AG04450 (cell line): ENCODE measurements around the gene GALNT9. TPM values are rescaled to one million over a fixed set of nuclear protein-coding genes. Genes with fewer than 3 reads are reported as not detected.
"Not testable (repeated sequence)": the region's sequence is repeated elsewhere in the genome, so short reads cannot be mapped to it uniquely, and the experiment has no call there.

Experiments
- CTCF ChIA-PET: fragments of 300-600, 350-600 bp; formaldehyde crosslinking; extraction: SDS; loops from one replicate; lab custom pipeline; 2022; ENCODE audit warnings: antibody characterized with exemption, inconsistent platforms; lab: Charles Lee
- POLR2A ChIA-PET: fragments of 350-600 bp; formaldehyde crosslinking; extraction: SDS; loops from one replicate; lab custom pipeline; 2021; ENCODE audit warnings: antibody characterized with exemption, inconsistent platforms; lab: Yijun Ruan, JAX
- DNase-seq: peaks from one replicate; pipeline ENCODE4 v3.0.0-alpha.2; 2011; ENCODE audit warnings: low read depth, low spot score
- H3K27ac ChIP-seq: one replicate; pipeline ENCODE4 v1.5.1; 2012; ENCODE audit warnings: low read depth, low read length, control low read depth
- H3K27me3 ChIP-seq: one replicate; pipeline ENCODE4 v1.6.0; 2012; ENCODE audit warnings: low read length; ENCODE audit not compliant: control insufficient read depth, insufficient read depth
- H3K4me3 ChIP-seq: 2 replicates; pipeline ENCODE4 v1.5.1; 2011; ENCODE audit warnings: mild to moderate bottlenecking, low read depth, low read length, control low read depth
- H3K9me3 ChIP-seq: 2 replicates; pipeline ENCODE4 v1.5.1; 2012; ENCODE audit warnings: low read length; ENCODE audit not compliant: control insufficient read depth, insufficient read depth
- CTCF ChIP-seq: IDR thresholded peaks from 2 replicates; pipeline ENCODE4 v1.5.1; 2011; ENCODE audit warnings: low read depth, low read length, control low read depth, inconsistent platforms
- polyA plus RNA-seq: library from polyadenylated mRNA; depleted of rRNA; stranded (reverse); fragments of >200 nt; gene quantifications from 2 replicates; pipeline ENCODE4 v1.2.3, GENCODE V29; 2011

The GALNT9 gene
- polyA plus RNA-seq, 1 experiment: not detected

- Histone ChIP-seq H3K4me3 (no peak overlapping the region), H3K9me3 (peaks cover 5% of the 10 kb centered on the region; the same call in 1 of the 2 replicates), H3K27me3 (no peaks in the 10 kb centered on the region), H3K27ac (no peak overlapping the region)
- CTCF ChIA-PET: no interaction called here
- no peak for TF ChIP-seq CTCF
- POLR2A ChIA-PET: no interaction called here
- DNase-seq: no peak
These were observed 73.7 kb downstream of the GALNT9 start for GRCh38 chr12:132255642-132256041.

GRCh38 chr12:132253698-132254480, 75.5 kb downstream of the GALNT9 start:
- POLR2A ChIA-PET: no interaction called here
- H3K27ac ChIP-seq: no peak overlapping the region
- H3K27me3 ChIP-seq: no peaks in the 10 kb centered on the region
- no peak for DNase-seq
- no peak overlapping the region for H3K4me3 ChIP-seq
- H3K9me3 ChIP-seq: peaks cover 5% of the 10 kb centered on the region; the same call in 1 of the 2 replicates
- no peak for TF ChIP-seq CTCF
- CTCF ChIA-PET: no interaction called here

GRCh38 chr12:132252981-132253380, 76.4 kb downstream of the GALNT9 start:
- H3K27ac ChIP-seq, CTCF ChIA-PET, H3K27me3 ChIP-seq, POLR2A ChIA-PET, DNase-seq, H3K9me3 ChIP-seq, H3K4me3 ChIP-seq: not testable (repeated sequence)

- POLR2A ChIA-PET: no interaction called here
- H3K27ac ChIP-seq: no peak overlapping the region
- TF ChIP-seq CTCF: no peak
- H3K4me3 ChIP-seq: no peak overlapping the region
- CTCF ChIA-PET: no interaction called here
- no peak for DNase-seq
- no peaks in the 10 kb centered on the region for H3K27me3 ChIP-seq
- H3K9me3 ChIP-seq: no peaks in the 10 kb centered on the region; the same call in 1 of the 2 replicates
These were observed 77.5 kb downstream of the GALNT9 start for GRCh38 chr12:132251741-132252490.

- TF ChIP-seq CTCF: no peak
- no peak overlapping the region for H3K4me3 ChIP-seq
- no peaks in the 10 kb centered on the region for H3K27me3 ChIP-seq
- CTCF ChIA-PET: no interaction called here
- no peak overlapping the region for H3K27ac ChIP-seq
- no peaks in the 10 kb centered on the region; the same call in 1 of the 2 replicates for H3K9me3 ChIP-seq
- no peak for DNase-seq
- POLR2A ChIA-PET: no interaction called here
These were observed 78.1 kb downstream of the GALNT9 start for GRCh38 chr12:132251310-132251709.
